ENCODE measurements around the gene RINT1.

DNA sequence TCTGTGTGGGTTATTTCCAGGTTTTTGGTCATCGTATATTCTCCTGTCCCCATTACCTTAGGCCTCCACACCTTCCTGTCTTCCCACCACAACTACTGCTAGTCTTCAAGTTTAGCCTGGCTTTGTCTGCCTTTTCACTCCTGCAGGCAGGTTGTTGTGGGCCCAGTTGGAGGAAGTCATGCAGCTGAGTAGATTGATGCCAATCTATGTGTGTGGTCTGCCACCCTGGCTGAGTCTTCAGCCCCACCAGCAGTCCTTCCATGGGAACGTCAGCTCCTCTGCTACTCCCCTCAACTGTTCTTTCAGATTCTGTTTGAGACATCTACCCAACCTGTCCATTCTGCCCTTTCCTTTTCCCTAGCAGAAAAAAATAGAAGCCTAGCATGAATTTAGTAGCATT lies 6.3 kb downstream of the RINT1 start:
- TF ChIP-seq POLR2A (IDR thresholded peaks at IDR 0.05): no peak
- TF ChIP-seq, protein P1, sequence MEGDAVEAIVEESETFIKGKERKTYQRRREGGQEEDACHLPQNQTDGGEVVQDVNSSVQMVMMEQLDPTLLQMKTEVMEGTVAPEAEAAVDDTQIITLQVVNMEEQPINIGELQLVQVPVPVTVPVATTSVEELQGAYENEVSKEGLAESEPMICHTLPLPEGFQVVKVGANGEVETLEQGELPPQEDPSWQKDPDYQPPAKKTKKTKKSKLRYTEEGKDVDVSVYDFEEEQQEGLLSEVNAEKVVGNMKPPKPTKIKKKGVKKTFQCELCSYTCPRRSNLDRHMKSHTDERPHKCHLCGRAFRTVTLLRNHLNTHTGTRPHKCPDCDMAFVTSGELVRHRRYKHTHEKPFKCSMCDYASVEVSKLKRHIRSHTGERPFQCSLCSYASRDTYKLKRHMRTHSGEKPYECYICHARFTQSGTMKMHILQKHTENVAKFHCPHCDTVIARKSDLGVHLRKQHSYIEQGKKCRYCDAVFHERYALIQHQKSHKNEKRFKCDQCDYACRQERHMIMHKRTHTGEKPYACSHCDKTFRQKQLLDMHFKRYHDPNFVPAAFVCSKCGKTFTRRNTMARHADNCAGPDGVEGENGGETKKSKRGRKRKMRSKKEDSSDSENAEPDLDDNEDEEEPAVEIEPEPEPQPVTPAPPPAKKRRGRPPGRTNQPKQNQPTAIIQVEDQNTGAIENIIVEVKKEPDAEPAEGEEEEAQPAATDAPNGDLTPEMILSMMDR (IDR thresholded peaks at IDR 0.05): no peak

All from right lobe of liver (tissue), 4 donors.